Gastroesophageal sphincter (tissue), 3 donors: ENCODE data around the gene SLCO3A1.

Experiments used
- EP300 ChIP-seq: sonication (generic); formaldehyde crosslinking; IDR thresholded peaks from one replicate; pipeline ENCODE4 v1.6.1; 2017; ENCODE audit warnings: antibody characterized with exemption, mild to moderate bottlenecking
- POLR2AphosphoS5 ChIP-seq: sonication (generic); formaldehyde crosslinking; IDR thresholded peaks from one replicate; pipeline ENCODE4 v1.6.1; 2017; ENCODE audit warnings: antibody characterized with exemption
- TF ChIP-seq, protein P1 (sequence below), 4 experiments: fragments of 200-600 bp in 2 of 4; fragments of 450-650 bp in 2 of 4; sonication (generic) in 1 of 4; IDR thresholded peaks; one replicate each; pipeline ENCODE4 v1.5.1; 2017 to 2019; ENCODE audit warnings: antibody characterized with exemption in 4 of 4, mild to moderate bottlenecking in 2 of 4, moderate library complexity in 2 of 4

DNA sequence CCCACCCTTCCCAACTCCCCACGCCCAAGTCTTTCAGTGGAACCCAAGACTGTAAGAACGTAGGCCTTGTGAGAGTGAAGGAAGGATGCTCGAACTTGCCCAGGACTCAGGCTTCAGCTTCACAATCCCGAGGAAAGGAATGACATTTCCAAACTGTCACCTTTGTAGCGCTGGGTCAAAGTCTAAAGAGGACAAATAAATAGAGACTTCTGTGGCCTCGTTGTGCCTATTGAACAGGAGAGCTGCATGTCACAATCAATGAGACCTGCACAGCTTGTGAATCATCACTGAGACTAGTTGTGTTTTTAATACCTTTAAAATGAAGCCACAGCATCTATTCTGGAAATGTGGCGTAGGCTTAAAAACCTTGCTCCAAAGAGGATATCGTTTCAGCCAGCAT, 317.4 kb downstream of the SLCO3A1 start:
- TF ChIP-seq, protein P1, sequence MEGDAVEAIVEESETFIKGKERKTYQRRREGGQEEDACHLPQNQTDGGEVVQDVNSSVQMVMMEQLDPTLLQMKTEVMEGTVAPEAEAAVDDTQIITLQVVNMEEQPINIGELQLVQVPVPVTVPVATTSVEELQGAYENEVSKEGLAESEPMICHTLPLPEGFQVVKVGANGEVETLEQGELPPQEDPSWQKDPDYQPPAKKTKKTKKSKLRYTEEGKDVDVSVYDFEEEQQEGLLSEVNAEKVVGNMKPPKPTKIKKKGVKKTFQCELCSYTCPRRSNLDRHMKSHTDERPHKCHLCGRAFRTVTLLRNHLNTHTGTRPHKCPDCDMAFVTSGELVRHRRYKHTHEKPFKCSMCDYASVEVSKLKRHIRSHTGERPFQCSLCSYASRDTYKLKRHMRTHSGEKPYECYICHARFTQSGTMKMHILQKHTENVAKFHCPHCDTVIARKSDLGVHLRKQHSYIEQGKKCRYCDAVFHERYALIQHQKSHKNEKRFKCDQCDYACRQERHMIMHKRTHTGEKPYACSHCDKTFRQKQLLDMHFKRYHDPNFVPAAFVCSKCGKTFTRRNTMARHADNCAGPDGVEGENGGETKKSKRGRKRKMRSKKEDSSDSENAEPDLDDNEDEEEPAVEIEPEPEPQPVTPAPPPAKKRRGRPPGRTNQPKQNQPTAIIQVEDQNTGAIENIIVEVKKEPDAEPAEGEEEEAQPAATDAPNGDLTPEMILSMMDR (IDR thresholded peaks at IDR 0.05) = no peak
- TF ChIP-seq POLR2AphosphoS5 = no peak
- TF ChIP-seq EP300 = no peak
